HepG2 (cell line): Measurements from ENCODE around the gene CHRNB1. TPM values are rescaled to one million over a fixed set of nuclear protein-coding genes. Genes with fewer than 3 reads are reported as not detected.
A peak's percentile ranks its signal among the peaks of the same experiment; 100 is the strongest.

Source experiments
- ATAC-seq: fragments of 200-7000 bp; cut with Tn5 transposase; 3 replicates; pipeline ENCODE4 v1.9.1; 2020; ENCODE audit warnings: mild to moderate bottlenecking, moderate library complexity
- BruUV-seq: library from RNA; stranded (reverse); fragments of 400-500 nt; replicated peaks from 2 replicates; lab custom pipeline; 2021; lab: Mats Ljungman, UMichigan
- CTCF ChIA-PET: fragments of 300-600 bp; formaldehyde crosslinking; extraction: SDS; loops from one replicate; lab custom pipeline; 2021; ENCODE audit warnings: low total read pairs, inconsistent platforms, low intra/inter-chr PET ratio; lab: Yijun Ruan, JAX
- POLR2A ChIA-PET: fragments of 350-600 bp; sonication (Branson Sonifier 250); formaldehyde crosslinking; loops from one replicate; lab custom pipeline; 2020; ENCODE audit warnings: antibody characterized with exemption, inconsistent platforms; lab: Yijun Ruan, JAX
- DNase-seq: peaks from one replicate; pipeline ENCODE4 v3.0.0-alpha.2; 2015; ENCODE audit warnings: low spot score
- FAIRE-seq: peaks from 3 replicates; lab custom pipeline; 2011; peaks lifted over from hg19 to GRCh38; lab: Jason Lieb, UNC
- H2AFZ ChIP-seq: one replicate; pipeline ENCODE4 v1.6.1; 2011; ENCODE audit warnings: low read length, inconsistent platforms
- H3K27ac ChIP-seq: fragments of 300-600 bp; 3 replicates; pipeline ENCODE4 v1.8.0; 2011; ENCODE audit warnings: mixed run types, mild to moderate bottlenecking, mixed read lengths, low read length, inconsistent platforms; ENCODE audit not compliant: insufficient read depth; ENCODE audit errors: extremely low read length
- H3K27me3 ChIP-seq, 2 experiments: fragments of 200-600 bp in 1 of 2; 2 replicates in 1 of 2; 3 replicates in 1 of 2; pipeline versions ENCODE4 v1.6.0 to v1.8.0; 2011; ENCODE audit warnings: low read length in 2 of 2, mild to moderate bottlenecking in 2 of 2, moderate library complexity in 2 of 2, inconsistent platforms in 1 of 2; ENCODE audit not compliant: insufficient read depth in 2 of 2, control insufficient read depth in 1 of 2
- H3K36me3 ChIP-seq, 2 experiments: fragments of 200-600 bp in 1 of 2; replicated peaks in 1 of 2; 2 replicates in 1 of 2; 3 replicates in 1 of 2; pipeline versions ENCODE4 v1.5.1 to v1.8.0; 2011; ENCODE audit warnings: low read length in 2 of 2, inconsistent platforms in 1 of 2; ENCODE audit not compliant: insufficient read depth in 2 of 2, control insufficient read depth in 1 of 2
- H3K4me1 ChIP-seq: 2 replicates; pipeline ENCODE4 v1.5.1; 2012; ENCODE audit warnings: low read length, inconsistent platforms; ENCODE audit not compliant: insufficient read depth
- H3K4me2 ChIP-seq: 2 replicates; pipeline ENCODE4 v1.6.0; 2011; ENCODE audit warnings: low read depth, low read length, inconsistent platforms
- H3K4me3 ChIP-seq, 3 experiments: fragments of 200-600 bp in 1 of 3; sonication (generic), shearing (Covaris generic) in 1 of 3; replicated peaks in 1 of 3; 2 replicates each; pipeline ENCODE4 v1.5.1; 2011 to 2016; ENCODE audit warnings: low read length in 3 of 3, inconsistent platforms in 2 of 3, low read depth in 2 of 3, mild to moderate bottlenecking in 2 of 3, control low read depth in 1 of 3, mixed read lengths in 1 of 3; ENCODE audit not compliant: insufficient read depth in 1 of 3
- H3K79me2 ChIP-seq: one replicate; pipeline ENCODE4 v1.6.1; 2011; ENCODE audit warnings: low read length, inconsistent platforms; ENCODE audit not compliant: insufficient read depth
- H3K9ac ChIP-seq: 2 replicates; pipeline ENCODE4 v1.6.0; 2011; ENCODE audit warnings: mild to moderate bottlenecking, low read depth, low read length, inconsistent platforms; ENCODE audit not compliant: insufficient read depth
- H3K9me3 ChIP-seq: 2 replicates; pipeline ENCODE4 v1.5.1; 2012; ENCODE audit warnings: mild to moderate bottlenecking, low read length
- H4K20me1 ChIP-seq: 2 replicates; pipeline ENCODE4 v1.6.0; 2011; ENCODE audit warnings: inconsistent platforms, mild to moderate bottlenecking, low read length, moderate library complexity; ENCODE audit not compliant: insufficient read depth
- EHMT2 ChIP-seq: fragments of 200-600 bp; sonication (generic); IDR thresholded peaks from 2 replicates; pipeline ENCODE4 v1.7.0; 2017; ENCODE audit warnings: antibody characterized with exemption, low read depth, low read length, borderline replicate concordance
- ELF1 ChIP-seq: sonication (generic); formaldehyde crosslinking; IDR thresholded peaks from 2 replicates; pipeline ENCODE4 v1.4.0; 2020; ENCODE audit warnings: missing genetic modification reagents
- IRF2 ChIP-seq: IDR thresholded peaks from 2 replicates; pipeline ENCODE4 v1.6.1; 2018; ENCODE audit warnings: missing genetic modification reagents, missing compliant biosample characterization
- KDM1A ChIP-seq: IDR thresholded peaks from 2 replicates; pipeline ENCODE4 v1.6.1; 2016; ENCODE audit warnings: missing compliant biosample characterization
- RAD21 ChIP-seq: fragments of 450-650 bp; formaldehyde crosslinking; IDR thresholded peaks from 2 replicates; pipeline ENCODE4 v1.5.0; 2020; ENCODE audit warnings: mild to moderate bottlenecking
- SOX6 ChIP-seq, 2 experiments: fragments of 450-650 bp in 1 of 2; sonication (generic) in 1 of 2; formaldehyde crosslinking in 1 of 2; IDR thresholded peaks; 2 replicates each; pipeline versions ENCODE4 v1.4.0 to v1.6.1; 2017 to 2020; ENCODE audit warnings: antibody characterized with exemption in 1 of 2, mild to moderate bottlenecking in 1 of 2, missing genetic modification reagents in 1 of 2
- STAT5B ChIP-seq: sonication (generic); formaldehyde crosslinking; IDR thresholded peaks from 2 replicates; pipeline ENCODE4 v1.4.0; 2020; ENCODE audit warnings: missing genetic modification reagents
- TOPORS ChIP-seq: sonication (generic); formaldehyde crosslinking; IDR thresholded peaks from 2 replicates; pipeline ENCODE4 v1.8.0; 2023; ENCODE audit warnings: mild to moderate bottlenecking, missing genetic modification reagents
- ZNF235 ChIP-seq: sonication (generic); formaldehyde crosslinking; IDR thresholded peaks from 2 replicates; pipeline ENCODE4 v1.8.1; 2023; ENCODE audit warnings: mild to moderate bottlenecking, missing genetic modification reagents, borderline replicate concordance
- ZNF543 ChIP-seq: sonication (generic); formaldehyde crosslinking; IDR thresholded peaks from 2 replicates; pipeline ENCODE4 v1.4.0; 2020; ENCODE audit warnings: mild to moderate bottlenecking, missing genetic modification reagents
- ZNF772 ChIP-seq: sonication (generic); formaldehyde crosslinking; IDR thresholded peaks from 2 replicates; pipeline ENCODE4 v1.5.0; 2020; ENCODE audit warnings: mild to moderate bottlenecking, missing genetic modification reagents
- WGBS: methylation state at CpG from one replicate; pipeline ENCODE4 v1.1.6; 2017; ENCODE audit warnings: low lambda C conversion rate; 5-methylcytosine and 5-hydroxymethylcytosine counted together
- in situ Hi-C: cut with HindIII; loops from 2 replicates; pipeline ENCODE4 v1.10.0; 2017; ENCODE audit warnings: low pct_unique_long_range_greater_than_20kb; ENCODE audit not compliant: extremely low pct_ligation_motif_present
- intact Hi-C: fragments of 100-400 bp; cut with micrococcal nuclease; formaldehyde crosslinking; loops from one replicate; pipeline ENCODE4 v1.10.0; 2022; ENCODE audit not compliant: unreplicated experiment
- polyA plus RNA-seq, 8 experiments: library from polyadenylated mRNA; depleted of rRNA in 3 of 8; stranded (reverse) in 7 of 8; unstranded in 1 of 8; fragments of >200 nt; fragmentation: Illumina TruSeq in 4 of 8; extraction: Trizol in 4 of 8; gene quantifications; 2 replicates each; pipeline versions ENCODE4 v1.2.1 to v1.2.3, GENCODE V29; 2011 to 2016; ENCODE audit warnings: low read depth in 4 of 8, missing spikeins in 1 of 8, mixed read lengths in 1 of 8; ENCODE audit not compliant: insufficient read depth in 1 of 8
- total RNA-seq, 5 experiments: library from RNA; depleted of rRNA; stranded (reverse); fragments of >200 nt; fragmentation: Illumina TruSeq; extraction: Trizol; gene quantifications; 2 replicates each; pipeline ENCODE4 v1.2.3, GENCODE V29; 2016; ENCODE audit warnings: low read depth in 1 of 5
- TF ChIP-seq, protein P1 (sequence below): sonication (generic); formaldehyde crosslinking; IDR thresholded peaks from 2 replicates; pipeline ENCODE4 v1.9.0; 2021; ENCODE audit warnings: missing genetic modification reagents, mild to moderate bottlenecking, borderline replicate concordance
- TF ChIP-seq, protein P2 (sequence below): IDR thresholded peaks from 2 replicates; pipeline ENCODE4 v1.6.1; 2016; ENCODE audit warnings: low read depth, borderline replicate concordance
- TF ChIP-seq, protein P3 (sequence below): sonication (generic); formaldehyde crosslinking; conservative IDR thresholded peaks from 2 replicates; pipeline ENCODE4 v1.8.0; 2022; ENCODE audit warnings: missing genetic modification reagents

Gene CHRNB1
- total and polyA plus RNA-seq, 2 of the 13 experiments (the other 11 are each of a cell fraction or from before 2014, with no cell fraction given), result 5.4 to 33.7 TPM

DNA sequence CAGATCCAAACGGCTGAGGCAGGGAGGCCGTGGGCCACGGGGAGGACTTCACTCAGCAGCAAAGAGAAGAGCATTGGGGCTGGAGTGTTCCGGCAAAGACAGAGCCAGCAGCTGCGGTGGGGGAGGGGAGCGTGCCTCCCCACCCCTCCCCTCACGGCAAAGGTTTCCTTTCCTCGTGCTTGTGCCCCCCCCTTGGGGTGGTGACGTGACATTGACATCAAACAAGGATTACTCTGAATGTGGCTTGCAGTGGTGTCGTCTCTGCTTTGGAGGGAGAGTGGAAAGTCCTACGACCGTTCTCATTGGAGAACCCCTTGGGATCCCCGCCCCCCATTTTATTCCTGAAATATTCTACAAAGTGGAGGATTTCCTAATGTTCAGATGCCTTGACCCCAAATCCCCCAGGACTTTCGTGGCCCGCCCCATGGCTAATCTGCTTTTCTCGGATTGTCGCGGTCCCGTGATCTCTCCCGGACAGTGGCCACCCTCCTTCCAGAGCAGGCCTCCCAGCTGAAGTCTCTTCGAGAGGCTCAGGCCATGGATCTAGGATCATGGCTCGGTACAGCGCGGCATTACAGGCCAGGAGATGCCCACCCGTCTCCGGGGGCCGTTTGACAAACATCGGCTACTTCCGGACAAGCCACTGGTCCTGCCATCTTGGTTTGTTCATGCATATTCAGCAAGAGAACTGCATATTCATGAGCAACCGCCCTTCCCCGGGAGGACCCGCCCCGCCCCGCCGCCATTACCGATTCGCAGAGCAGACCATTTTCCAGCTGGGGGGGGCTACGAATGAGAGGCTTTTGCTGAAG, 38.6 kb downstream of the CHRNB1 start:
- no peaks in the 10 kb centered on the region; a peak in 1 of 5 replicates for H3K36me3 ChIP-seq
- POLR2A ChIA-PET, result interaction anchor here (0.9 to 5.5 kb wide), 20 partner anchors 8 to 438 kb away, joined by 3 to 41 read pairs (median 6); partner anchors contain the start of genes ASGR2, ATP1B2, CD68 and CHRNB1
- WGBS, result 0% methylated on average over 27 of the region's 38 CpGs
- peak; percentile 89 for DNase-seq
- peak overlapping the region; percentile 75 to 92 (median 90) for H3K4me3 ChIP-seq
- peak overlapping the region; percentile 77 for H2AFZ ChIP-seq
- in situ Hi-C loops (no loop called here), intact Hi-C loops (loop anchor here (5.0 kb wide), 3 partner anchors 36 to 126 kb away; partner anchors contain the start of genes CHRNB1, TMEM256 and TMEM95)
- peaks cover 24% of the 10 kb centered on the region for H4K20me1 ChIP-seq
- H3K79me2 ChIP-seq, result peaks cover 42% of the 10 kb centered on the region
- no peaks in the 10 kb centered on the region for H3K9me3 ChIP-seq
- peak overlapping the region; percentile 95 for H3K9ac ChIP-seq
- CTCF ChIA-PET, result no interaction called here
- H3K4me2 ChIP-seq, result peak overlapping the region; percentile 94
- peak overlapping the region; percentile 100 for H3K27ac ChIP-seq
- TSS peak; percentile 88 for BruUV-seq
- peaks cover 59% of the 10 kb centered on the region for H3K4me1 ChIP-seq
- FAIRE-seq, result peak; percentile 49
- no peaks in the 10 kb centered on the region; a peak in 2 of 5 replicates for H3K27me3 ChIP-seq
- peak; percentile 68 for ATAC-seq
- TF ChIP-seq ZNF543, result no peak
- no peak for TF ChIP-seq SOX6 (IDR thresholded peaks at IDR 0.05)
- peak; percentile 28; the same call in 1 of the 2 replicates for TF ChIP-seq SOX6 (CRISPR knock-in tag; IDR thresholded peaks at IDR 0.05)
- TF ChIP-seq, protein P1, sequence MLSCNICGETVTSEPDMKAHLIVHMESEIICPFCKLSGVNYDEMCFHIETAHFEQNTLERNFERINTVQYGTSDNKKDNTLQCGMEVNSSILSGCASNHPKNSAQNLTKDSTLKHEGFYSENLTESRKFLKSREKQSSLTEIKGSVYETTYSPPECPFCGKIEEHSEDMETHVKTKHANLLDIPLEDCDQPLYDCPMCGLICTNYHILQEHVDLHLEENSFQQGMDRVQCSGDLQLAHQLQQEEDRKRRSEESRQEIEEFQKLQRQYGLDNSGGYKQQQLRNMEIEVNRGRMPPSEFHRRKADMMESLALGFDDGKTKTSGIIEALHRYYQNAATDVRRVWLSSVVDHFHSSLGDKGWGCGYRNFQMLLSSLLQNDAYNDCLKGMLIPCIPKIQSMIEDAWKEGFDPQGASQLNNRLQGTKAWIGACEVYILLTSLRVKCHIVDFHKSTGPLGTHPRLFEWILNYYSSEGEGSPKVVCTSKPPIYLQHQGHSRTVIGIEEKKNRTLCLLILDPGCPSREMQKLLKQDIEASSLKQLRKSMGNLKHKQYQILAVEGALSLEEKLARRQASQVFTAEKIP (CRISPR knock-in tag), result no peak
- no peak for TF ChIP-seq TOPORS (CRISPR knock-in tag)
- TF ChIP-seq ELF1 (CRISPR knock-in tag), result peak; percentile 83
- TF ChIP-seq, protein P2, sequence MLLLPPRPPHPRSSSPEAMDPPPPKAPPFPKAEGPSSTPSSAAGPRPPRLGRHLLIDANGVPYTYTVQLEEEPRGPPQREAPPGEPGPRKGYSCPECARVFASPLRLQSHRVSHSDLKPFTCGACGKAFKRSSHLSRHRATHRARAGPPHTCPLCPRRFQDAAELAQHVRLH (CRISPR knock-in tag), result no peak
- TF ChIP-seq KDM1A (CRISPR knock-in tag), result no peak
- 0 out of 2 replicates have a peak, but pooled peaks have one; percentile 57 for TF ChIP-seq ZNF772 (CRISPR knock-in tag)
- peak; percentile 40; the same call in 1 of the 2 replicates for TF ChIP-seq IRF2
- no peak for TF ChIP-seq STAT5B (CRISPR knock-in tag)
- TF ChIP-seq RAD21 (CRISPR knock-in tag), result no peak
- TF ChIP-seq, protein P3, sequence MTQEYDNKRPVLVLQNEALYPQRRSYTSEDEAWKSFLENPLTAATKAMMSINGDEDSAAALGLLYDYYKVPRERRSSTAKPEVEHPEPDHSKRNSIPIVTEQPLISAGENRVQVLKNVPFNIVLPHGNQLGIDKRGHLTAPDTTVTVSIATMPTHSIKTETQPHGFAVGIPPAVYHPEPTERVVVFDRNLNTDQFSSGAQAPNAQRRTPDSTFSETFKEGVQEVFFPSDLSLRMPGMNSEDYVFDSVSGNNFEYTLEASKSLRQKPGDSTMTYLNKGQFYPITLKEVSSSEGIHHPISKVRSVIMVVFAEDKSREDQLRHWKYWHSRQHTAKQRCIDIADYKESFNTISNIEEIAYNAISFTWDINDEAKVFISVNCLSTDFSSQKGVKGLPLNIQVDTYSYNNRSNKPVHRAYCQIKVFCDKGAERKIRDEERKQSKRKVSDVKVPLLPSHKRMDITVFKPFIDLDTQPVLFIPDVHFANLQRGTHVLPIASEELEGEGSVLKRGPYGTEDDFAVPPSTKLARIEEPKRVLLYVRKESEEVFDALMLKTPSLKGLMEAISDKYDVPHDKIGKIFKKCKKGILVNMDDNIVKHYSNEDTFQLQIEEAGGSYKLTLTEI (CRISPR knock-in tag), result no peak
- TF ChIP-seq EHMT2, result no peak
- peak; percentile 54; the same call in 1 of the 2 replicates for TF ChIP-seq ZNF235 (CRISPR knock-in tag)
